HepG2 (cell line): ENCODE measurements around the gene EMILIN1. TPM values are rescaled to one million over a fixed set of nuclear protein-coding genes. Genes with fewer than 3 reads are reported as not detected.
A peak's percentile ranks its signal among the peaks of the same experiment; 100 is the strongest.

Experiments
- CREM ChIP-seq, 2 experiments: sonication (generic) in 1 of 2; formaldehyde crosslinking in 1 of 2; IDR thresholded peaks; 2 replicates each; pipeline versions ENCODE4 v1.4.0 to v1.6.1; 2016 to 2020; ENCODE audit warnings: antibody characterized with exemption in 1 of 2, mild to moderate bottlenecking in 1 of 2, missing genetic modification reagents in 1 of 2
- FOSL2 ChIP-seq: sonication (generic); formaldehyde crosslinking; IDR thresholded peaks from 2 replicates; pipeline ENCODE4 v1.4.0; 2020; ENCODE audit warnings: missing genetic modification reagents
- GZF1 ChIP-seq: sonication (generic); formaldehyde crosslinking; IDR thresholded peaks from 2 replicates; pipeline ENCODE4 v1.5.1; 2020; ENCODE audit warnings: mild to moderate bottlenecking, missing genetic modification reagents
- HDAC2 ChIP-seq: sonication (generic); formaldehyde crosslinking; IDR thresholded peaks from 2 replicates; pipeline ENCODE4 v1.4.0; 2020; ENCODE audit warnings: missing genetic modification reagents
- KDM5A ChIP-seq: fragments of 200-600 bp; sonication (generic); IDR thresholded peaks from 2 replicates; pipeline ENCODE4 v1.7.0; 2018; ENCODE audit warnings: antibody characterized with exemption, mild to moderate bottlenecking, low read length, borderline replicate concordance
- LRRFIP1 ChIP-seq: sonication (generic); formaldehyde crosslinking; conservative IDR thresholded peaks from 2 replicates; pipeline ENCODE4 v1.4.0; 2020; ENCODE audit warnings: missing genetic modification reagents
- MYC ChIP-seq: sonication (generic); formaldehyde crosslinking; IDR thresholded peaks from 2 replicates; pipeline ENCODE4 v1.9.0; 2021; ENCODE audit warnings: missing genetic modification reagents, borderline replicate concordance
- NFIC ChIP-seq: IDR thresholded peaks from 2 replicates; pipeline ENCODE4 v1.6.1; 2012; ENCODE audit warnings: mild to moderate bottlenecking, low read length, inconsistent platforms
- NFRKB ChIP-seq: fragments of 450-650 bp; IDR thresholded peaks from 2 replicates; pipeline ENCODE4 v1.6.1; 2017
- ONECUT2 ChIP-seq: sonication (generic); formaldehyde crosslinking; IDR thresholded peaks from 2 replicates; pipeline ENCODE4 v1.4.0; 2020; ENCODE audit warnings: missing genetic modification reagents
- RAD21 ChIP-seq: fragments of 450-650 bp; formaldehyde crosslinking; IDR thresholded peaks from 2 replicates; pipeline ENCODE4 v1.5.0; 2020; ENCODE audit warnings: mild to moderate bottlenecking
- SALL1 ChIP-seq: sonication (generic); formaldehyde crosslinking; IDR thresholded peaks from 2 replicates; pipeline ENCODE4 v1.8.0; 2022; ENCODE audit warnings: mild to moderate bottlenecking, missing genetic modification reagents
- TCF12 ChIP-seq, 2 experiments: fragments of 450-650 bp in 1 of 2; sonication (generic) in 1 of 2; formaldehyde crosslinking in 1 of 2; IDR thresholded peaks; 2 replicates each; pipeline versions ENCODE4 v1.6.1 to v1.8.0; 2017 to 2022; ENCODE audit warnings: antibody characterized with exemption in 1 of 2, mild to moderate bottlenecking in 1 of 2, missing genetic modification reagents in 1 of 2, moderate library complexity in 1 of 2
- ZBTB44 ChIP-seq: sonication (generic); formaldehyde crosslinking; IDR thresholded peaks from 2 replicates; pipeline ENCODE4 v1.4.0; 2020; ENCODE audit warnings: missing genetic modification reagents
- ZNF230 ChIP-seq: sonication (generic); formaldehyde crosslinking; IDR thresholded peaks from 2 replicates; pipeline ENCODE4 v1.4.0; 2020; ENCODE audit warnings: mild to moderate bottlenecking, missing genetic modification reagents
- ZNF547 ChIP-seq: sonication (generic); formaldehyde crosslinking; IDR thresholded peaks from 2 replicates; pipeline ENCODE4 v1.5.1; 2020; ENCODE audit warnings: mild to moderate bottlenecking, missing genetic modification reagents
- ZNF557 ChIP-seq: sonication (generic); formaldehyde crosslinking; IDR thresholded peaks from 2 replicates; pipeline ENCODE4 v1.4.0; 2020; ENCODE audit warnings: missing genetic modification reagents
- ZNF841 ChIP-seq: sonication (generic); formaldehyde crosslinking; IDR thresholded peaks from 2 replicates; pipeline ENCODE4 v1.8.1; 2023; ENCODE audit warnings: missing genetic modification reagents, borderline replicate concordance
- polyA plus RNA-seq, 8 experiments: library from polyadenylated mRNA; depleted of rRNA in 3 of 8; stranded (reverse) in 7 of 8; unstranded in 1 of 8; fragments of >200 nt; fragmentation: Illumina TruSeq in 4 of 8; extraction: Trizol in 4 of 8; gene quantifications; 2 replicates each; pipeline versions ENCODE4 v1.2.1 to v1.2.3, GENCODE V29; 2011 to 2016; ENCODE audit warnings: low read depth in 4 of 8, missing spikeins in 1 of 8, mixed read lengths in 1 of 8; ENCODE audit not compliant: insufficient read depth in 1 of 8
- total RNA-seq, 5 experiments: library from RNA; depleted of rRNA; stranded (reverse); fragments of >200 nt; fragmentation: Illumina TruSeq; extraction: Trizol; gene quantifications; 2 replicates each; pipeline ENCODE4 v1.2.3, GENCODE V29; 2016; ENCODE audit warnings: low read depth in 1 of 5
- TF ChIP-seq, protein P1 (sequence below): fragments of 450-650 bp; IDR thresholded peaks from 2 replicates; pipeline ENCODE4 v1.6.1; 2017
- TF ChIP-seq, protein P2 (sequence below): sonication (generic); formaldehyde crosslinking; IDR thresholded peaks from 2 replicates; pipeline ENCODE4 v1.4.0; 2020; ENCODE audit warnings: low read depth, missing genetic modification reagents

The EMILIN1 gene
- total and polyA plus RNA-seq, 2 of the 13 experiments (the other 11 are each of a cell fraction or from before 2014, with no cell fraction given) = 8.1 to 9.7 TPM

DNA sequence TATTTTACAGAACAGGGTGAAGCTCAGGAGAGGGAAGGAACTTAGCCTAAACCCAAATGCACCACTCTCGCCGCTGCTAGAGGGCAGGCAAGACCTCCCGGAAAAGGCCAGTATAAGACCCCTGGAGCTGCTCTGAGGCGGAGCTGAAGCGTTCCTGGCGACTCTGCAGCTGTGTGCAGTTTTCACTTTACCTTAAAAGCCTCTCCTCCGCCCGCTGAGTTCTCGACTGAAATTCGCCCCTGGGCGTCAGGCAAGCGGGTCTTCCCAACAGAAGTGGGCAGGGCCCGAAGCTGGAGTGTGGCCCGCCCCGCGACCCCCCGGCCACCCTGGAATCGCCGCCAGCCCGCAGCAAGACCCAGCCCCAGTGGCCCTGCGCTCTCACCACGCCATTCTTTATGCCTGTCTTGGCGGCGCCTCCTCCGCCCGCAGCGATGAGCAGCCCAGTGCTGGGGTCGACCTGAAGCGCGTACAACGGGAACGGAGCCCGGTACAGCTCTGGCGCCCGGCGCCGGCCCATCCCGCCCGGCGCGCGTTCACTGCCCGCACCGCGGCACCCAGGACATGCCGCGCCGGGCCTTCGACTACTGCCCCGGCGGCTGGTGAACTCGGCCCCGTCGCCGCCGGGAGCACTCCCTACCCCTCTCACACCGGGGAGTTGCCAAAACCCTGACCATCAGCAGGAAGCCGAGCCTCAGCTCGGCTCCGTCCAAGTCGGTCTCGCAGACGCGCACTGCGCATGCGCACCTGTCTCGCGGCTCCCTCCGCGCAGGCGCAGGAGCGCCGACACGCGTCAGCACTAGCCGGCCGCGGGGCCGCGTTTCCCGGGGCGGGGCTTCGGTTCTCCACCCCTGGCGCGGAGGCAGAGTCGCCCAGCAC is 55.7 kb downstream of the EMILIN1 start, which contains the start of gene PREB (continued):
- no peak; the same call in 1 of the 2 replicates for TF ChIP-seq HDAC2 (CRISPR knock-in tag)
- TF ChIP-seq, protein P1, sequence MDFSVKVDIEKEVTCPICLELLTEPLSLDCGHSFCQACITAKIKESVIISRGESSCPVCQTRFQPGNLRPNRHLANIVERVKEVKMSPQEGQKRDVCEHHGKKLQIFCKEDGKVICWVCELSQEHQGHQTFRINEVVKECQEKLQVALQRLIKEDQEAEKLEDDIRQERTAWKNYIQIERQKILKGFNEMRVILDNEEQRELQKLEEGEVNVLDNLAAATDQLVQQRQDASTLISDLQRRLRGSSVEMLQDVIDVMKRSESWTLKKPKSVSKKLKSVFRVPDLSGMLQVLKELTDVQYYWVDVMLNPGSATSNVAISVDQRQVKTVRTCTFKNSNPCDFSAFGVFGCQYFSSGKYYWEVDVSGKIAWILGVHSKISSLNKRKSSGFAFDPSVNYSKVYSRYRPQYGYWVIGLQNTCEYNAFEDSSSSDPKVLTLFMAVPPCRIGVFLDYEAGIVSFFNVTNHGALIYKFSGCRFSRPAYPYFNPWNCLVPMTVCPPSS = no peak
- TF ChIP-seq FOSL2 (CRISPR knock-in tag) = peak; percentile 10
- TF ChIP-seq, protein P2, sequence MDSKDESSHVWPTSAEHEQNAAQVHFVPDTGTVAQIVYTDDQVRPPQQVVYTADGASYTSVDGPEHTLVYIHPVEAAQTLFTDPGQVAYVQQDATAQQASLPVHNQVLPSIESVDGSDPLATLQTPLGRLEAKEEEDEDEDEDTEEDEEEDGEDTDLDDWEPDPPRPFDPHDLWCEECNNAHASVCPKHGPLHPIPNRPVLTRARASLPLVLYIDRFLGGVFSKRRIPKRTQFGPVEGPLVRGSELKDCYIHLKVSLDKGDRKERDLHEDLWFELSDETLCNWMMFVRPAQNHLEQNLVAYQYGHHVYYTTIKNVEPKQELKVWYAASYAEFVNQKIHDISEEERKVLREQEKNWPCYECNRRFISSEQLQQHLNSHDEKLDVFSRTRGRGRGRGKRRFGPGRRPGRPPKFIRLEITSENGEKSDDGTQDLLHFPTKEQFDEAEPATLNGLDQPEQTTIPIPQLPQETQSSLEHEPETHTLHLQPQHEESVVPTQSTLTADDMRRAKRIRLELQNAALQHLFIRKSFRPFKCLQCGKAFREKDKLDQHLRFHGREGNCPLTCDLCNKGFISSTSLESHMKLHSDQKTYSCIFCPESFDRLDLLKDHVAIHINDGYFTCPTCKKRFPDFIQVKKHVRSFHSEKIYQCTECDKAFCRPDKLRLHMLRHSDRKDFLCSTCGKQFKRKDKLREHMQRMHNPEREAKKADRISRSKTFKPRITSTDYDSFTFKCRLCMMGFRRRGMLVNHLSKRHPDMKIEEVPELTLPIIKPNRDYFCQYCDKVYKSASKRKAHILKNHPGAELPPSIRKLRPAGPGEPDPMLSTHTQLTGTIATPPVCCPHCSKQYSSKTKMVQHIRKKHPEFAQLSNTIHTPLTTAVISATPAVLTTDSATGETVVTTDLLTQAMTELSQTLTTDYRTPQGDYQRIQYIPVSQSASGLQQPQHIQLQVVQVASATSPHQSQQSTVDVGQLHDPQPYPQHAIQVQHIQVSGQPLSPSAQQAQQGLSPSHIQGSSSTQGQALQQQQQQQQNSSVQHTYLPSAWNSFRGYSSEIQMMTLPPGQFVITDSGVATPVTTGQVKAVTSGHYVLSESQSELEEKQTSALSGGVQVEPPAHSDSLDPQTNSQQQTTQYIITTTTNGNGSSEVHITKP (CRISPR knock-in tag) = 0 out of 2 replicates have a peak, but pooled peaks have one; percentile 50
- no peak for TF ChIP-seq GZF1 (CRISPR knock-in tag)
- TF ChIP-seq ZNF557 = no peak
- no peak for TF ChIP-seq LRRFIP1 (CRISPR knock-in tag)
- TF ChIP-seq ZNF841 (CRISPR knock-in tag) = no peak
- TF ChIP-seq CREM (IDR thresholded peaks at IDR 0.05) = no peak; the same call in 1 of the 2 replicates
- TF ChIP-seq CREM (CRISPR knock-in tag; IDR thresholded peaks at IDR 0.05) = no peak
- TF ChIP-seq TCF12 (IDR thresholded peaks at IDR 0.05) = no peak
- TF ChIP-seq TCF12 (CRISPR knock-in tag; IDR thresholded peaks at IDR 0.05) = peak; percentile 89
- peak; percentile 55 for TF ChIP-seq RAD21 (CRISPR knock-in tag)
- TF ChIP-seq KDM5A = peak; percentile 90; the same call in 1 of the 2 replicates
- TF ChIP-seq ZNF547 (CRISPR knock-in tag) = no peak; the same call in 1 of the 2 replicates
- TF ChIP-seq ZNF230 (CRISPR knock-in tag) = peak; percentile 76; the same call in 1 of the 2 replicates
- TF ChIP-seq NFRKB = no peak
- no peak for TF ChIP-seq ZBTB44 (CRISPR knock-in tag)
- TF ChIP-seq NFIC = no peak
- TF ChIP-seq MYC (CRISPR knock-in tag) = peak; percentile 91; the same call in 1 of the 2 replicates
- no peak for TF ChIP-seq ONECUT2 (CRISPR knock-in tag)
- TF ChIP-seq SALL1 (CRISPR knock-in tag) = peak; percentile 63
